Esophagus squamous epithelium (tissue), 4 donors: ENCODE measurements around the gene ABT1.

ENCODE experiments used
- POLR2A ChIP-seq, 4 donors: fragments of 450-650 bp; IDR thresholded peaks; one replicate each; pipeline ENCODE4 v1.6.1; 2017; ENCODE audit warnings: antibody characterized with exemption in 4 of 4, mild to moderate bottlenecking in 4 of 4, moderate library complexity in 3 of 4
- TF ChIP-seq, protein P1 (sequence below), 6 experiments: fragments of 450-650 bp in 4 of 6; fragments of 200-600 bp in 2 of 6; sonication (generic) in 2 of 6; IDR thresholded peaks; one replicate each; pipeline ENCODE4 v1.5.1; 2016 to 2019; ENCODE audit warnings: antibody characterized with exemption in 6 of 6, mild to moderate bottlenecking in 4 of 6, moderate library complexity in 4 of 6

DNA sequence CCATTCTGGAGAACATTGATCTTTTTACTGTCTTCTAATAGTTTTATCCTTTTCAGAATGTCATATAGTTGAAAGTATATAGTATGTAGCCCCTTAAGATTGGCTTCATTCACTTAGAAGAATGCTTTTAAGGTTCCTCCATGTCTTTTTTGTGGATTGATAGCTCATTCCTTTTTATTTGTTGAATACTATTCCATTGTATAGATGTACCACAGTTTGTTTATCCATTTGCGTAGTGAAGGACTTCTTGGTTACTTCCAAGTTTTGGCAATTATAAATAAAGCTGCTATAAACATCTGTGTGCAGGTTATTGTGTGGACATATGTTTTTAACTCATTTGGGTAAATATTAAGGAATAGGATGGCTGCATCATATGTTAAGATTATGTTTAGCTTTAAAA, 27.8 kb downstream of the ABT1 start:
- TF ChIP-seq POLR2A (IDR thresholded peaks at IDR 0.05) = no peak
- TF ChIP-seq, protein P1, sequence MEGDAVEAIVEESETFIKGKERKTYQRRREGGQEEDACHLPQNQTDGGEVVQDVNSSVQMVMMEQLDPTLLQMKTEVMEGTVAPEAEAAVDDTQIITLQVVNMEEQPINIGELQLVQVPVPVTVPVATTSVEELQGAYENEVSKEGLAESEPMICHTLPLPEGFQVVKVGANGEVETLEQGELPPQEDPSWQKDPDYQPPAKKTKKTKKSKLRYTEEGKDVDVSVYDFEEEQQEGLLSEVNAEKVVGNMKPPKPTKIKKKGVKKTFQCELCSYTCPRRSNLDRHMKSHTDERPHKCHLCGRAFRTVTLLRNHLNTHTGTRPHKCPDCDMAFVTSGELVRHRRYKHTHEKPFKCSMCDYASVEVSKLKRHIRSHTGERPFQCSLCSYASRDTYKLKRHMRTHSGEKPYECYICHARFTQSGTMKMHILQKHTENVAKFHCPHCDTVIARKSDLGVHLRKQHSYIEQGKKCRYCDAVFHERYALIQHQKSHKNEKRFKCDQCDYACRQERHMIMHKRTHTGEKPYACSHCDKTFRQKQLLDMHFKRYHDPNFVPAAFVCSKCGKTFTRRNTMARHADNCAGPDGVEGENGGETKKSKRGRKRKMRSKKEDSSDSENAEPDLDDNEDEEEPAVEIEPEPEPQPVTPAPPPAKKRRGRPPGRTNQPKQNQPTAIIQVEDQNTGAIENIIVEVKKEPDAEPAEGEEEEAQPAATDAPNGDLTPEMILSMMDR (IDR thresholded peaks at IDR 0.05) = no peak
